ENCODE data around the gene NOL9. TPM values are rescaled to one million over a fixed set of nuclear protein-coding genes. Genes with fewer than 3 reads are reported as not detected.
A peak's percentile ranks its signal among the peaks of the same experiment; 100 is the strongest.

The NOL9 gene
- total and polyA plus RNA-seq, 9 of the 15 experiments (the other 6 are each of a cell fraction or from before 2014, with no cell fraction given): 5.6 to 76.5 (median 47.3) TPM

GRCh38 chr1:6579374-6580118, 25.2 kb upstream of the NOL9 start, which contains the start of gene ZBTB48 (continued):
- peak; percentile 74 for TF ChIP-seq RB1 (IDR thresholded peaks at IDR 0.05; ENCODE audit: low read depth)
- TF ChIP-seq ZNF347 (CRISPR knock-in tag; IDR thresholded peaks at IDR 0.05; ENCODE audit: low read depth): no peak
- no peak for TF ChIP-seq CHD2 (IDR thresholded peaks at IDR 0.05; ENCODE audit: low read depth, low read length)
- no peak for TF ChIP-seq ZKSCAN1 (IDR thresholded peaks at IDR 0.05; ENCODE audit: low read depth, low read length)
- no peak for TF ChIP-seq XRCC4 (IDR thresholded peaks at IDR 0.05; ENCODE audit: extremely low read depth, insufficient read depth, insufficient read length)
- no peak for TF ChIP-seq HNRNPUL1 (IDR thresholded peaks at IDR 0.05; ENCODE audit: low read length)
- TF ChIP-seq ZZZ3 (IDR thresholded peaks at IDR 0.05): no peak
- TF ChIP-seq CREB3 (tag; conservative IDR thresholded peaks at IDR 0.05; ENCODE audit: low read depth): no peak
- TF ChIP-seq MCM5 (IDR thresholded peaks at IDR 0.05; ENCODE audit: low read depth): no peak
- TF ChIP-seq CEBPZ (IDR thresholded peaks at IDR 0.05; ENCODE audit: borderline replicate concordance, low read depth, low read length): no peak; the same call in none of the 2 replicates
- peak; percentile 65; the same call in 1 of the 2 replicates for TF ChIP-seq ZNF263 (CRISPR knock-in tag; IDR thresholded peaks at IDR 0.05; ENCODE audit: borderline replicate concordance)
- TF ChIP-seq COPS2 (conservative IDR thresholded peaks at IDR 0.05): no peak
- TF ChIP-seq ZNF699 (CRISPR knock-in tag; IDR thresholded peaks at IDR 0.05; ENCODE audit: insufficient replicate concordance): no peak
- peak; percentile 90 for TF ChIP-seq ZBTB12 (CRISPR knock-in tag; IDR thresholded peaks at IDR 0.05)
- peak; percentile 97 for TF ChIP-seq GABPB1 (CRISPR knock-in tag; IDR thresholded peaks at IDR 0.05)
- TF ChIP-seq NRF1 (conservative IDR thresholded peaks at IDR 0.05 in 1 of 2, IDR thresholded peaks at IDR 0.05 in 1 of 2): peak; percentile 77 to 83
- no peak for TF ChIP-seq ZNF589 (CRISPR knock-in tag; IDR thresholded peaks at IDR 0.05; ENCODE audit: low read depth)
- TF ChIP-seq ETS1 (conservative IDR thresholded peaks at IDR 0.05; ENCODE audit: control insufficient read depth, low read depth, low read length): 0 out of 2 replicates have a peak, but pooled peaks have one; percentile 74
- no peak for TF ChIP-seq ZSCAN32 (CRISPR knock-in tag; IDR thresholded peaks at IDR 0.05)
- no peak for TF ChIP-seq SRSF7 (optimal IDR thresholded peaks at IDR 0.05; ENCODE audit: low read depth, low read length)
- TF ChIP-seq ZNF212 (CRISPR knock-in tag; IDR thresholded peaks at IDR 0.05): no peak
- no peak for TF ChIP-seq ZC3H4 (CRISPR knock-in tag; IDR thresholded peaks at IDR 0.05; ENCODE audit: borderline replicate concordance)
